HepG2 (cell line): ENCODE data around the gene ATP5PB. TPM values are rescaled to one million over a fixed set of nuclear protein-coding genes. Genes with fewer than 3 reads are reported as not detected.

Experiments
- ATAC-seq: fragments of 200-7000 bp; cut with Tn5 transposase; 3 replicates; pipeline ENCODE4 v1.9.1; 2020; ENCODE audit warnings: mild to moderate bottlenecking, moderate library complexity
- BruUV-seq: library from RNA; stranded (reverse); fragments of 400-500 nt; replicated peaks from 2 replicates; lab custom pipeline; 2021; lab: Mats Ljungman, UMichigan
- CTCF ChIA-PET: fragments of 300-600 bp; formaldehyde crosslinking; extraction: SDS; loops from one replicate; lab custom pipeline; 2021; ENCODE audit warnings: low total read pairs, inconsistent platforms, low intra/inter-chr PET ratio; lab: Yijun Ruan, JAX
- POLR2A ChIA-PET: fragments of 350-600 bp; sonication (Branson Sonifier 250); formaldehyde crosslinking; loops from one replicate; lab custom pipeline; 2020; ENCODE audit warnings: antibody characterized with exemption, inconsistent platforms; lab: Yijun Ruan, JAX
- DNase-seq: peaks from one replicate; pipeline ENCODE4 v3.0.0-alpha.2; 2015; ENCODE audit warnings: low spot score
- FAIRE-seq: peaks from 3 replicates; lab custom pipeline; 2011; peaks lifted over from hg19 to GRCh38; lab: Jason Lieb, UNC
- H2AFZ ChIP-seq: one replicate; pipeline ENCODE4 v1.6.1; 2011; ENCODE audit warnings: low read length, inconsistent platforms
- H3K27ac ChIP-seq: fragments of 300-600 bp; 3 replicates; pipeline ENCODE4 v1.8.0; 2011; ENCODE audit warnings: mixed run types, mild to moderate bottlenecking, mixed read lengths, low read length, inconsistent platforms; ENCODE audit not compliant: insufficient read depth; ENCODE audit errors: extremely low read length
- H3K27me3 ChIP-seq, 2 experiments: fragments of 200-600 bp in 1 of 2; 2 replicates in 1 of 2; 3 replicates in 1 of 2; pipeline versions ENCODE4 v1.6.0 to v1.8.0; 2011; ENCODE audit warnings: low read length in 2 of 2, mild to moderate bottlenecking in 2 of 2, moderate library complexity in 2 of 2, inconsistent platforms in 1 of 2; ENCODE audit not compliant: insufficient read depth in 2 of 2, control insufficient read depth in 1 of 2
- H3K36me3 ChIP-seq, 2 experiments: fragments of 200-600 bp in 1 of 2; replicated peaks in 1 of 2; 2 replicates in 1 of 2; 3 replicates in 1 of 2; pipeline versions ENCODE4 v1.5.1 to v1.8.0; 2011; ENCODE audit warnings: low read length in 2 of 2, inconsistent platforms in 1 of 2; ENCODE audit not compliant: insufficient read depth in 2 of 2, control insufficient read depth in 1 of 2
- H3K4me1 ChIP-seq: 2 replicates; pipeline ENCODE4 v1.5.1; 2012; ENCODE audit warnings: low read length, inconsistent platforms; ENCODE audit not compliant: insufficient read depth
- H3K4me2 ChIP-seq: 2 replicates; pipeline ENCODE4 v1.6.0; 2011; ENCODE audit warnings: low read depth, low read length, inconsistent platforms
- H3K4me3 ChIP-seq, 3 experiments: fragments of 200-600 bp in 1 of 3; sonication (generic), shearing (Covaris generic) in 1 of 3; replicated peaks in 1 of 3; 2 replicates each; pipeline ENCODE4 v1.5.1; 2011 to 2016; ENCODE audit warnings: low read length in 3 of 3, inconsistent platforms in 2 of 3, low read depth in 2 of 3, mild to moderate bottlenecking in 2 of 3, control low read depth in 1 of 3, mixed read lengths in 1 of 3; ENCODE audit not compliant: insufficient read depth in 1 of 3
- H3K79me2 ChIP-seq: one replicate; pipeline ENCODE4 v1.6.1; 2011; ENCODE audit warnings: low read length, inconsistent platforms; ENCODE audit not compliant: insufficient read depth
- H3K9ac ChIP-seq: 2 replicates; pipeline ENCODE4 v1.6.0; 2011; ENCODE audit warnings: mild to moderate bottlenecking, low read depth, low read length, inconsistent platforms; ENCODE audit not compliant: insufficient read depth
- H3K9me3 ChIP-seq: 2 replicates; pipeline ENCODE4 v1.5.1; 2012; ENCODE audit warnings: mild to moderate bottlenecking, low read length
- H4K20me1 ChIP-seq: 2 replicates; pipeline ENCODE4 v1.6.0; 2011; ENCODE audit warnings: inconsistent platforms, mild to moderate bottlenecking, low read length, moderate library complexity; ENCODE audit not compliant: insufficient read depth
- CHD2 ChIP-seq: IDR thresholded peaks from 2 replicates; pipeline ENCODE4 v1.6.1; 2011; ENCODE audit warnings: low read depth, low read length, improper control_type of control experiment
- NR0B2 ChIP-seq: sonication (generic); formaldehyde crosslinking; IDR thresholded peaks from 2 replicates; pipeline ENCODE4 v1.4.0; 2020; ENCODE audit warnings: mild to moderate bottlenecking, missing genetic modification reagents
- POLR2A ChIP-seq, 2 experiments: IDR thresholded peaks; 2 replicates each; pipeline ENCODE4 v1.6.1; 2011; ENCODE audit warnings: low read depth in 2 of 2, low read length in 2 of 2, mild to moderate bottlenecking in 1 of 2, moderate library complexity in 1 of 2; ENCODE audit not compliant: insufficient read depth in 1 of 2
- RFX1 ChIP-seq: fragments of 450-650 bp; IDR thresholded peaks from 2 replicates; pipeline ENCODE4 v1.6.1; 2017
- SIN3A ChIP-seq: IDR thresholded peaks from 2 replicates; pipeline ENCODE4 v1.6.1; 2011; ENCODE audit warnings: low read depth, mild to moderate bottlenecking, control low read depth, low read length, borderline replicate concordance
- ZGPAT ChIP-seq: IDR thresholded peaks from 2 replicates; pipeline ENCODE4 v1.6.1; 2016; ENCODE audit warnings: mild to moderate bottlenecking
- ZNF280D ChIP-seq: sonication (generic); formaldehyde crosslinking; IDR thresholded peaks from 2 replicates; pipeline ENCODE4 v1.5.1; 2020; ENCODE audit warnings: mild to moderate bottlenecking, missing genetic modification reagents
- ZNF331 ChIP-seq: sonication (generic); formaldehyde crosslinking; IDR thresholded peaks from 2 replicates; pipeline ENCODE4 v1.4.0; 2020; ENCODE audit warnings: missing genetic modification reagents
- ZNF501 ChIP-seq: sonication (generic); formaldehyde crosslinking; IDR thresholded peaks from 2 replicates; pipeline ENCODE4 v1.5.1; 2020; ENCODE audit warnings: mild to moderate bottlenecking, moderate library complexity, missing genetic modification reagents
- ZNF556 ChIP-seq: sonication (generic); formaldehyde crosslinking; IDR thresholded peaks from 2 replicates; pipeline ENCODE4 v1.4.0; 2020; ENCODE audit warnings: mild to moderate bottlenecking, missing genetic modification reagents, borderline replicate concordance
- ZNF646 ChIP-seq: sonication (generic); formaldehyde crosslinking; IDR thresholded peaks from 2 replicates; pipeline ENCODE4 v1.9.0; 2021; ENCODE audit warnings: mild to moderate bottlenecking, missing genetic modification reagents
- in situ Hi-C: cut with HindIII; loops from 2 replicates; pipeline ENCODE4 v1.10.0; 2017; ENCODE audit warnings: low pct_unique_long_range_greater_than_20kb; ENCODE audit not compliant: extremely low pct_ligation_motif_present
- intact Hi-C: fragments of 100-400 bp; cut with micrococcal nuclease; formaldehyde crosslinking; loops from one replicate; pipeline ENCODE4 v1.10.0; 2022; ENCODE audit not compliant: unreplicated experiment
- polyA plus RNA-seq, 8 experiments: library from polyadenylated mRNA; depleted of rRNA in 3 of 8; stranded (reverse) in 7 of 8; unstranded in 1 of 8; fragments of >200 nt; fragmentation: Illumina TruSeq in 4 of 8; extraction: Trizol in 4 of 8; gene quantifications; 2 replicates each; pipeline versions ENCODE4 v1.2.1 to v1.2.3, GENCODE V29; 2011 to 2016; ENCODE audit warnings: low read depth in 4 of 8, missing spikeins in 1 of 8, mixed read lengths in 1 of 8; ENCODE audit not compliant: insufficient read depth in 1 of 8
- total RNA-seq, 5 experiments: library from RNA; depleted of rRNA; stranded (reverse); fragments of >200 nt; fragmentation: Illumina TruSeq; extraction: Trizol; gene quantifications; 2 replicates each; pipeline ENCODE4 v1.2.3, GENCODE V29; 2016; ENCODE audit warnings: low read depth in 1 of 5

ATP5PB gene
- total and polyA plus RNA-seq, 2 of the 13 experiments (the other 11 are each of a cell fraction or from before 2014, with no cell fraction given) = 297 to 541 TPM

GRCh38 chr1:111467865-111468716 lies 18.8 kb downstream of the ATP5PB start (continued):
- no peak for TF ChIP-seq ZNF280D (CRISPR knock-in tag)
- TF ChIP-seq ZGPAT (CRISPR knock-in tag) = no peak
- no peak for TF ChIP-seq ZNF501 (CRISPR knock-in tag)
- no peak for TF ChIP-seq RFX1
- no peak for TF ChIP-seq ZNF556 (CRISPR knock-in tag)
- TF ChIP-seq SIN3A = no peak
- no peak for TF ChIP-seq ZNF331 (CRISPR knock-in tag)

GRCh38 chr1:111468717-111469100 lies 19.4 kb downstream of the ATP5PB start:
- peaks cover 13% of the 10 kb centered on the region; the same call in 1 of the 2 replicates for H3K4me1 ChIP-seq
- FAIRE-seq (no peak), DNase-seq (no peak), ATAC-seq (no peak)
- H3K4me2 ChIP-seq = no peak overlapping the region
- H3K9ac ChIP-seq = no peak overlapping the region
- no peak overlapping the region for H3K4me3 ChIP-seq
- no peak overlapping the region for H3K27ac ChIP-seq
- no peaks in the 10 kb centered on the region for H3K9me3 ChIP-seq
- ChIA-PET POLR2A (no interaction called here), CTCF (no interaction called here)
- BruUV-seq = no TSS peak
- H3K36me3 ChIP-seq = peaks cover 0 to 1% of the 10 kb centered on the region in 2 experiments; a peak in 1 of 5 replicates
- in situ Hi-C loops = no loop called here
- H4K20me1 ChIP-seq = no peaks in the 10 kb centered on the region
- H2AFZ ChIP-seq = no peak overlapping the region
- H3K79me2 ChIP-seq = no peaks in the 10 kb centered on the region
- H3K27me3 ChIP-seq = no peaks in the 10 kb centered on the region
- intact Hi-C loops = no loop called here
- TF ChIP-seq ZNF646 = no peak
- TF ChIP-seq NR0B2 (CRISPR knock-in tag) = no peak
- TF ChIP-seq POLR2A (IDR thresholded peaks at IDR 0.05; ENCODE audit: insufficient read depth in 1 of 2, low read depth in 2 of 2, low read length in 2 of 2) = no peak
- no peak for TF ChIP-seq CHD2
